Urothelium cell line (cell line): Measurements from ENCODE around the gene EIF4G3.
"Not testable (repeated sequence)": the region's sequence is repeated elsewhere in the genome, so short reads cannot be mapped to it uniquely, and the experiment has no call there.

Experiments used
- DNase-seq: peaks from one replicate; pipeline ENCODE4 v3.0.0; 2011; ENCODE audit warnings: low spot score, mixed read lengths
- FAIRE-seq: peaks from 2 replicates; lab custom pipeline; 2011; peaks lifted over from hg19 to GRCh38; lab: Jason Lieb, UNC

The EIF4G3 gene

GRCh38 chr1:21153388-21153787, 23.3 kb downstream of the EIF4G3 start:
- DNase-seq (no peak), FAIRE-seq (no peak)

- no peak for FAIRE-seq
- DNase-seq, result no peak
Measured at GRCh38 chr1:21152423-21153100, 24.1 kb downstream of the EIF4G3 start.

- FAIRE-seq (no peak), DNase-seq (peak; percentile 71)
Measured at GRCh38 chr1:21149855-21150432, 26.8 kb downstream of the EIF4G3 start.

GRCh38 chr1:21149430-21149854, 27.3 kb downstream of the EIF4G3 start:
- FAIRE-seq (no peak), DNase-seq (peak; percentile 54)

GRCh38 chr1:21143752-21144151, 32.9 kb downstream of the EIF4G3 start:
- FAIRE-seq, result no peak

GRCh38 chr1:21143138-21143537, 33.6 kb downstream of the EIF4G3 start:
- FAIRE-seq (no peak), DNase-seq (no peak)

More at GRCh38 chr1:21143752-21144151, 32.9 kb downstream of the EIF4G3 start:
- DNase-seq, result no peak

- no peak for DNase-seq
- no peak for FAIRE-seq
Measured at GRCh38 chr1:21141030-21141429, 35.7 kb downstream of the EIF4G3 start.

GRCh38 chr1:21139601-21140000, 37.1 kb downstream of the EIF4G3 start:
- no peak for FAIRE-seq
- no peak for DNase-seq

- not testable (repeated sequence) for FAIRE-seq, DNase-seq
Measured at GRCh38 chr1:21136344-21136743, 40.4 kb downstream of the EIF4G3 start.

- DNase-seq, result no peak
- no peak for FAIRE-seq
Measured at GRCh38 chr1:21131200-21131599, 45.5 kb downstream of the EIF4G3 start.

- DNase-seq, result no peak
- FAIRE-seq, result no peak
Measured at GRCh38 chr1:21129407-21129806, 47.3 kb downstream of the EIF4G3 start.

GRCh38 chr1:21126324-21126723, 50.4 kb downstream of the EIF4G3 start:
- no peak for DNase-seq
- FAIRE-seq, result no peak

- DNase-seq, result no peak
- no peak for FAIRE-seq
Measured at GRCh38 chr1:21124846-21125245, 51.9 kb downstream of the EIF4G3 start.

GRCh38 chr1:21123287-21123948, 53.3 kb downstream of the EIF4G3 start:
- DNase-seq (no peak), FAIRE-seq (no peak)

GRCh38 chr1:21121764-21122471, 54.8 kb downstream of the EIF4G3 start:
- DNase-seq (no peak), FAIRE-seq (no peak)

- DNase-seq (no peak), FAIRE-seq (no peak)
Measured at GRCh38 chr1:21118167-21118566, 58.5 kb downstream of the EIF4G3 start.

GRCh38 chr1:21117597-21118001, 59.1 kb downstream of the EIF4G3 start:
- FAIRE-seq, result no peak
- no peak for DNase-seq

- FAIRE-seq (no peak), DNase-seq (no peak)
Measured at GRCh38 chr1:21117159-21117558, 59.5 kb downstream of the EIF4G3 start.

- DNase-seq, result no peak
- no peak for FAIRE-seq
Measured at GRCh38 chr1:21115098-21115760, 61.5 kb downstream of the EIF4G3 start.

GRCh38 chr1:21114431-21114830, 62.3 kb downstream of the EIF4G3 start:
- FAIRE-seq (no peak), DNase-seq (no peak)

GRCh38 chr1:21110163-21110562, 66.5 kb downstream of the EIF4G3 start:
- DNase-seq, result no peak
- FAIRE-seq, result no peak
